HG03432 (cell line): ENCODE measurements around the gene CFAP73.

ENCODE experiments used
- ATAC-seq: cut with Tn5 transposase; IDR thresholded peaks from one replicate; pipeline ENCODE4 v1.9.1; 2021; ENCODE audit warnings: mild to moderate bottlenecking, moderate library complexity; ENCODE audit not compliant: unreplicated experiment

CFAP73 gene

GRCh38 chr12:113208041-113208934, 58.8 kb downstream of the CFAP73 start:
- ATAC-seq, result peak; percentile 79
